H1 (cell line): ENCODE results near the gene AGFG1. TPM values are rescaled to one million over a fixed set of nuclear protein-coding genes. Genes with fewer than 3 reads are reported as not detected.

Source experiments
- CTCF ChIA-PET: fragments of 300-600 bp; sonication (Branson Sonifier 250); formaldehyde crosslinking; loops from one replicate; lab custom pipeline; 2021; ENCODE audit not compliant: partially characterized antibody; lab: Charles Lee
- POLR2A ChIA-PET: fragments of 300-600 bp; sonication (Branson Sonifier 250); formaldehyde crosslinking; loops from one replicate; lab custom pipeline; 2021; ENCODE audit warnings: inconsistent platforms; ENCODE audit not compliant: partially characterized antibody; lab: Charles Lee
- DNase-seq, 2 experiments: peaks; one replicate each; pipeline versions ENCODE4 v3.0.0 to v3.0.0-alpha.2; 2010 to 2022; ENCODE audit warnings: low spot score in 2 of 2, low read depth in 1 of 2, mixed read lengths in 1 of 2
- FAIRE-seq: peaks from 2 replicates; lab custom pipeline; 2011; peaks lifted over from hg19 to GRCh38; lab: Jason Lieb, UNC
- H2AFZ ChIP-seq: 2 replicates; pipeline ENCODE4 v1.8.1; 2012; ENCODE audit warnings: low read length, inconsistent platforms
- H2AK5ac ChIP-seq: 2 replicates; pipeline ENCODE4 v1.6.1; 2013; ENCODE audit warnings: low read depth, low read length
- H2BK120ac ChIP-seq: replicated peaks from 2 replicates; pipeline ENCODE3; 2013; ENCODE audit warnings: low read depth, low read length, inconsistent platforms
- H2BK12ac ChIP-seq: 2 replicates; pipeline ENCODE4 v1.6.1; 2013; ENCODE audit warnings: low read depth, low read length
- H2BK15ac ChIP-seq: 2 replicates; pipeline ENCODE4 v1.6.1; 2013; ENCODE audit warnings: low read length
- H2BK20ac ChIP-seq: 2 replicates; pipeline ENCODE4 v1.6.1; 2013; ENCODE audit warnings: low read length
- H2BK5ac ChIP-seq: 2 replicates; pipeline ENCODE4 v1.6.1; 2013; ENCODE audit warnings: low read depth, low read length
- H3K14ac ChIP-seq: 2 replicates; pipeline ENCODE4 v1.6.1; 2013; ENCODE audit warnings: inconsistent platforms; ENCODE audit not compliant: insufficient read length
- H3K18ac ChIP-seq: 2 replicates; pipeline ENCODE4 v1.6.1; 2013; ENCODE audit warnings: low read length; ENCODE audit errors: extremely low read depth
- H3K23ac ChIP-seq: 2 replicates; pipeline ENCODE4 v1.6.1; 2013; ENCODE audit warnings: inconsistent platforms; ENCODE audit not compliant: insufficient read length
- H3K23me2 ChIP-seq: 2 replicates; pipeline ENCODE4 v1.6.1; 2013; ENCODE audit warnings: low read depth, low read length
- H3K27ac ChIP-seq: 2 replicates; pipeline ENCODE4 v1.6.1; 2011; ENCODE audit warnings: low read depth, low read length, inconsistent platforms
- H3K27me3 ChIP-seq, 4 experiments: replicated peaks in 1 of 4; 1 replicate in 1 of 4; 2 replicates in 3 of 4; pipeline versions ENCODE4 v1.6.1 to v1.8.1; 2011 to 2013; ENCODE audit warnings: low read length in 3 of 4, mild to moderate bottlenecking in 3 of 4, inconsistent platforms in 2 of 4, mixed read lengths in 2 of 4, moderate library complexity in 1 of 4; ENCODE audit not compliant: control insufficient read depth in 3 of 4, insufficient read depth in 3 of 4; ENCODE audit errors: extremely low read depth in 1 of 4
- H3K36me3 ChIP-seq, 4 experiments: 2 replicates each; pipeline versions ENCODE4 v1.6.1 to v1.8.1; 2011 to 2013; ENCODE audit warnings: mild to moderate bottlenecking in 4 of 4, low read length in 3 of 4, moderate library complexity in 2 of 4, control low read depth in 1 of 4, inconsistent platforms in 1 of 4; ENCODE audit not compliant: insufficient read depth in 4 of 4, control insufficient read depth in 2 of 4
- H3K4ac ChIP-seq: replicated peaks from 2 replicates; pipeline ENCODE3; 2013; ENCODE audit warnings: low read length, low read depth, mixed read lengths, inconsistent platforms; ENCODE audit not compliant: insufficient read length
- H3K4me1 ChIP-seq, 4 experiments: replicated peaks in 1 of 4; 1 replicate in 1 of 4; 2 replicates in 3 of 4; pipeline versions ENCODE4 v1.6.1 to v1.8.1; 2011 to 2013; ENCODE audit warnings: low read length in 3 of 4, inconsistent platforms in 2 of 4, mixed read lengths in 1 of 4; ENCODE audit not compliant: insufficient read depth in 4 of 4, control insufficient read depth in 3 of 4
- H3K4me2 ChIP-seq, 2 experiments: 2 replicates each; pipeline versions ENCODE4 v1.6.1 to v1.8.1; 2011 to 2013; ENCODE audit warnings: low read depth in 2 of 2, low read length in 2 of 2, control low read depth in 1 of 2, inconsistent platforms in 1 of 2, mild to moderate bottlenecking in 1 of 2; ENCODE audit not compliant: insufficient read depth in 1 of 2
- H3K4me3 ChIP-seq, 4 experiments: fragments of 200-600, 300-600 bp in 1 of 4; sonication (generic), shearing (Covaris generic), sonication (Bioruptor Twin) in 1 of 4; 2 replicates each; pipeline versions ENCODE4 v1.5.1 to v1.8.1; 2011 to 2016; ENCODE audit warnings: low read length in 4 of 4, low read depth in 3 of 4, control low read depth in 2 of 4, inconsistent platforms in 2 of 4, mild to moderate bottlenecking in 2 of 4, mixed read lengths in 1 of 4, moderate library complexity in 1 of 4; ENCODE audit not compliant: insufficient read depth in 2 of 4; ENCODE audit errors: extremely low read depth in 1 of 4
- H3K56ac ChIP-seq: replicated peaks from 2 replicates; pipeline ENCODE3; 2013; ENCODE audit warnings: low read depth, mild to moderate bottlenecking, mixed read lengths, low read length, inconsistent platforms; ENCODE audit not compliant: insufficient read length
- H3K79me1 ChIP-seq: 2 replicates; pipeline ENCODE4 v1.6.1; 2013; ENCODE audit warnings: low read depth, low read length, control low read depth
- H3K79me2 ChIP-seq, 2 experiments: 2 replicates each; pipeline versions ENCODE4 v1.6.1 to v1.8.1; 2012 to 2013; ENCODE audit warnings: low read length in 2 of 2, mild to moderate bottlenecking in 2 of 2, inconsistent platforms in 1 of 2; ENCODE audit not compliant: insufficient read depth in 2 of 2, control insufficient read depth in 1 of 2
- H3K9ac ChIP-seq, 4 experiments: replicated peaks in 1 of 4; 1 replicate in 1 of 4; 2 replicates in 3 of 4; pipeline versions ENCODE4 v1.6.1 to v1.8.1; 2011 to 2013; ENCODE audit warnings: low read depth in 3 of 4, low read length in 3 of 4, control low read depth in 2 of 4, mild to moderate bottlenecking in 2 of 4, moderate library complexity in 2 of 4, inconsistent platforms in 1 of 4; ENCODE audit errors: extremely low read depth in 1 of 4
- H3K9me3 ChIP-seq, 2 experiments: 2 replicates each; pipeline versions ENCODE4 v1.6.1 to v1.8.1; 2012 to 2013; ENCODE audit warnings: mild to moderate bottlenecking in 2 of 2, moderate library complexity in 2 of 2, control low read depth in 1 of 2, inconsistent platforms in 1 of 2, low read depth in 1 of 2, low read length in 1 of 2, mixed read lengths in 1 of 2; ENCODE audit not compliant: insufficient read depth in 2 of 2
- H4K20me1 ChIP-seq, 2 experiments: replicated peaks in 1 of 2; 2 replicates each; pipeline versions ENCODE3 to v1.8.1; 2011 to 2013; ENCODE audit warnings: inconsistent platforms in 2 of 2, low read length in 2 of 2, mild to moderate bottlenecking in 1 of 2; ENCODE audit not compliant: insufficient read depth in 2 of 2, control insufficient read depth in 1 of 2
- H4K5ac ChIP-seq: 2 replicates; pipeline ENCODE4 v1.6.1; 2013; ENCODE audit warnings: low read length, low read depth, mixed read lengths, inconsistent platforms; ENCODE audit not compliant: insufficient read length
- H4K8ac ChIP-seq: 2 replicates; pipeline ENCODE4 v1.8.0; 2013; ENCODE audit warnings: mild to moderate bottlenecking, moderate library complexity, low read length, inconsistent platforms; ENCODE audit not compliant: insufficient read depth; ENCODE audit errors: extremely low read depth
- H4K91ac ChIP-seq: replicated peaks from 2 replicates; pipeline ENCODE3; 2013; ENCODE audit warnings: low read length, mixed read lengths, inconsistent platforms; ENCODE audit not compliant: insufficient read length
- ATF3 ChIP-seq: IDR thresholded peaks from 2 replicates; pipeline ENCODE4 v1.6.1; 2011; ENCODE audit warnings: low read depth, mild to moderate bottlenecking, low read length; ENCODE audit not compliant: insufficient read depth
- EGR1 ChIP-seq: IDR thresholded peaks from 2 replicates; pipeline ENCODE4 v1.6.1; 2011; ENCODE audit warnings: low read depth, low read length, borderline replicate concordance
- TEAD4 ChIP-seq: IDR thresholded peaks from 2 replicates; pipeline ENCODE4 v1.6.1; 2012; ENCODE audit warnings: low read depth, low read length, inconsistent platforms, mixed read lengths
- WGBS, 2 experiments: shearing (Covaris generic) in 1 of 2; methylation state at CpG; one replicate each; pipeline versions ENCODE4 v1.1.6 to v1.1.7; 2013 to 2015; ENCODE audit warnings: low lambda C conversion rate in 2 of 2, mixed read lengths in 2 of 2, inconsistent platforms in 1 of 2, low coverage in 1 of 2, missing lambda C conversion rate in 1 of 2; ENCODE audit not compliant: insufficient replicate concordance in 2 of 2, insufficient coverage in 1 of 2, insufficient read length in 1 of 2; ENCODE audit errors: extremely low coverage in 1 of 2, missing lambda C conversion rate in 1 of 2; 5-methylcytosine and 5-hydroxymethylcytosine counted together
- polyA plus RNA-seq, 7 experiments: library from polyadenylated mRNA; depleted of rRNA in 3 of 7; stranded (reverse) in 5 of 7; unstranded in 2 of 7; fragments of >200 nt in 5 of 7; fragments of 200-250 nt in 2 of 7; gene quantifications; 1 replicate in 5 of 7; 2 replicates in 1 of 7; 4 replicates in 1 of 7; pipeline versions ENCODE4 v1.2.1 to v1.2.3, GENCODE V29; 2011 to 2013; ENCODE audit warnings: missing spikeins in 2 of 7, mixed read lengths in 2 of 7
- total RNA-seq: library from RNA; stranded (reverse); fragmentation: NEBNext Ultra II Directional; extraction: Animal tissue kit (Norgen Biotek cat#: 25700); gene quantifications from 2 replicates; pipeline ENCODE4 v1.2.1, GENCODE V29; 2021

AGFG1 gene
- total and polyA plus RNA-seq, 2 of the 8 experiments (the other 6 are each of a cell fraction or from before 2014, with no cell fraction given) = 102 to 147 TPM

- Histone ChIP-seq H3K56ac (no peak overlapping the region), H2BK120ac (no peak overlapping the region), H2BK15ac (no peak overlapping the region), H3K36me3 (no peaks in the 10 kb centered on the region), H3K14ac (no peak overlapping the region), H3K9me3 (no peaks in the 10 kb centered on the region), H3K4ac (no peak overlapping the region), H2BK12ac (no peak overlapping the region), H3K27me3 (no peaks in the 10 kb centered on the region), H3K18ac (no peak overlapping the region), H4K5ac (no peak overlapping the region), H3K27ac (no peak overlapping the region)
- POLR2A ChIA-PET = no interaction called here
- DNase-seq = no peak
- 91% methylated on average over 14 of the region's 16 CpGs; no CpG with 5 or more reads in 1 of the 2 experiments for WGBS, 2 experiments
- TF ChIP-seq EGR1 (peak; percentile 44; the same call in 1 of the 2 replicates), TEAD4 (no peak), ATF3 (no peak)
- TF ChIP-seq, all 59 proteins: peak for 1
- no peak overlapping the region for H3K4me3 ChIP-seq
- H2BK5ac ChIP-seq = no peak overlapping the region
- no peak overlapping the region; the same call in 1 of the 2 replicates for H4K8ac ChIP-seq
- H3K79me2 ChIP-seq = no peaks in the 10 kb centered on the region
- no peak overlapping the region for H2AK5ac ChIP-seq
- H2AFZ ChIP-seq = no peak overlapping the region
- H3K9ac ChIP-seq = no peak overlapping the region
- CTCF ChIA-PET = interaction anchor here (0.5 to 1.0 kb wide), 4 partner anchors 7 to 483 kb away, joined by 3 read pairs; no protein-coding TSS in a partner anchor
- no peaks in the 10 kb centered on the region for H3K4me1 ChIP-seq
- no peak overlapping the region for H4K91ac ChIP-seq
- no peaks in the 10 kb centered on the region for H4K20me1 ChIP-seq
- no peaks in the 10 kb centered on the region for H3K23me2 ChIP-seq
- H3K4me2 ChIP-seq = no peak overlapping the region
- no peak overlapping the region for H3K23ac ChIP-seq
- no peak for FAIRE-seq
- H2BK20ac ChIP-seq = no peak overlapping the region
- H3K79me1 ChIP-seq = no peaks in the 10 kb centered on the region
Observed at GRCh38 chr2:227608561-227609338, 136.8 kb downstream of the AGFG1 start.
